GM18868 (cell line): ENCODE measurements around the gene BAG3.
A peak's percentile ranks its signal among the peaks of the same experiment; 100 is the strongest.

Experiments used
- ATAC-seq: cut with Tn5 transposase; IDR thresholded peaks from one replicate; pipeline ENCODE4 v1.9.1; 2021; ENCODE audit warnings: mild to moderate bottlenecking, moderate library complexity; ENCODE audit not compliant: unreplicated experiment

Gene BAG3

GRCh38 chr10:119725828-119726675 is 74.9 kb downstream of the BAG3 start, which contains the start of gene INPP5F:
Gene INPP5F, plus strand, starts transcription at chr10:119726050. Its CDS starts 213 bp downstream, at chr10:119726263.
- ATAC-seq: peak; percentile 90

- no peak for ATAC-seq
Observed at GRCh38 chr10:119726676-119727261, 75.6 kb downstream of the BAG3 start.
